Mesendoderm (in vitro differentiated cells): ENCODE results near the gene MYL11.

ENCODE experiments used
- DNase-seq: peaks from one replicate; pipeline ENCODE4 v3.0.0; 2013
- H2AK5ac ChIP-seq: 2 replicates; pipeline ENCODE4 v1.6.1; 2013; ENCODE audit warnings: low read length, inconsistent platforms
- H2BK120ac ChIP-seq: 2 replicates; pipeline ENCODE4 v1.6.1; 2013; ENCODE audit warnings: low read depth, mild to moderate bottlenecking, low read length, moderate library complexity, mixed read lengths
- H2BK15ac ChIP-seq: replicated peaks from 2 replicates; pipeline ENCODE4 v1.6.1; 2013; ENCODE audit warnings: low read depth, mild to moderate bottlenecking, moderate library complexity
- H2BK5ac ChIP-seq: 2 replicates; pipeline ENCODE4 v1.6.1; 2013; ENCODE audit warnings: low read length, inconsistent platforms
- H3K18ac ChIP-seq: 2 replicates; pipeline ENCODE4 v1.6.1; 2013; ENCODE audit warnings: mild to moderate bottlenecking, low read length, mixed read lengths
- H3K23ac ChIP-seq: one replicate; pipeline ENCODE4 v1.6.1; 2013; ENCODE audit warnings: low read length
- H3K27ac ChIP-seq: 2 replicates; pipeline ENCODE4 v1.5.1; 2013; ENCODE audit warnings: low read depth, mild to moderate bottlenecking, inconsistent platforms, low read length, moderate library complexity
- H3K27me3 ChIP-seq: 2 replicates; pipeline ENCODE4 v1.6.1; 2013; ENCODE audit warnings: low read length, control low read depth, mild to moderate bottlenecking, inconsistent platforms; ENCODE audit not compliant: insufficient read depth, poor library complexity
- H3K36me3 ChIP-seq: 2 replicates; pipeline ENCODE4 v1.6.1; 2013; ENCODE audit warnings: low read length, inconsistent platforms; ENCODE audit not compliant: control insufficient read depth, insufficient read depth
- H3K4ac ChIP-seq: one replicate; pipeline ENCODE4 v1.6.1; 2013; ENCODE audit warnings: low read depth, mild to moderate bottlenecking, low read length, moderate library complexity
- H3K4me1 ChIP-seq: 2 replicates; pipeline ENCODE4 v1.6.1; 2013; ENCODE audit warnings: low read depth, low read length, inconsistent platforms; ENCODE audit not compliant: control insufficient read depth
- H3K4me2 ChIP-seq: 2 replicates; pipeline ENCODE4 v1.6.1; 2013; ENCODE audit warnings: low read length
- H3K4me3 ChIP-seq: 2 replicates; pipeline ENCODE4 v1.5.1; 2013; ENCODE audit warnings: mild to moderate bottlenecking, low read length
- H3K56ac ChIP-seq: one replicate; pipeline ENCODE4 v1.6.1; 2013; ENCODE audit warnings: low read length
- H3K79me1 ChIP-seq: 2 replicates; pipeline ENCODE4 v1.6.1; 2013; ENCODE audit warnings: low read length, inconsistent platforms
- H3K79me2 ChIP-seq: 2 replicates; pipeline ENCODE4 v1.6.1; 2013; ENCODE audit warnings: mild to moderate bottlenecking, low read length; ENCODE audit not compliant: control insufficient read depth, insufficient read depth
- H3K9ac ChIP-seq: 2 replicates; pipeline ENCODE4 v1.6.1; 2013; ENCODE audit warnings: low read length, inconsistent platforms
- H4K5ac ChIP-seq: one replicate; pipeline ENCODE4 v1.6.1; 2013; ENCODE audit warnings: low read length
- H4K8ac ChIP-seq: one replicate; pipeline ENCODE4 v1.6.1; 2013; ENCODE audit warnings: low read depth, mild to moderate bottlenecking, control low read depth, low read length, moderate library complexity
- WGBS: extraction: QIAGEN DNeasy Blood & Tissue Kit; methylation state at CpG from one replicate; pipeline ENCODE4 v1.1.7; 2013; ENCODE audit warnings: low lambda C conversion rate, missing lambda C conversion rate; ENCODE audit not compliant: insufficient coverage; ENCODE audit errors: extremely low coverage; 5-methylcytosine and 5-hydroxymethylcytosine counted together

The MYL11 gene

GRCh38 chr16:30376461-30376902 is 1.9 kb downstream of the MYL11 start:
- no peak overlapping the region for H3K4me3 ChIP-seq
- no peak overlapping the region for H2AK5ac ChIP-seq
- H3K9ac ChIP-seq: no peak overlapping the region
- H3K79me2 ChIP-seq: no peaks in the 10 kb centered on the region
- H3K27ac ChIP-seq: no peak overlapping the region
- H3K23ac ChIP-seq: no peak overlapping the region
- H3K4me1 ChIP-seq: peaks cover 4% of the 10 kb centered on the region
- H4K5ac ChIP-seq: no peak overlapping the region
- H3K18ac ChIP-seq: no peak overlapping the region
- no peak overlapping the region for H3K4ac ChIP-seq
- H3K27me3 ChIP-seq: no peaks in the 10 kb centered on the region
- no peak for DNase-seq
- H2BK15ac ChIP-seq: no peak overlapping the region
- WGBS: no CpG with 5 or more reads among the region's 8 CpGs
- no peak overlapping the region for H3K4me2 ChIP-seq
- H2BK5ac ChIP-seq: no peak overlapping the region
- no peak overlapping the region for H4K8ac ChIP-seq
- no peaks in the 10 kb centered on the region for H3K36me3 ChIP-seq
- no peaks in the 10 kb centered on the region for H3K79me1 ChIP-seq
- no peak overlapping the region for H2BK120ac ChIP-seq
- H3K56ac ChIP-seq: no peak overlapping the region

GRCh38 chr16:30377050-30377811 is 2.6 kb downstream of the MYL11 start:
- WGBS: no CpG with 5 or more reads among the region's 29 CpGs
- H3K4ac ChIP-seq: peak overlapping the region; percentile 46
- H2AK5ac ChIP-seq: no peak overlapping the region
- no peaks in the 10 kb centered on the region for H3K79me1 ChIP-seq
- H3K36me3 ChIP-seq: no peaks in the 10 kb centered on the region
- no peaks in the 10 kb centered on the region for H3K79me2 ChIP-seq
- peak overlapping the region; percentile 99 for H3K27ac ChIP-seq
- H2BK15ac ChIP-seq: no peak overlapping the region
- H4K5ac ChIP-seq: peak overlapping the region; percentile 63
- H3K4me1 ChIP-seq: peaks cover 3% of the 10 kb centered on the region
- peak; percentile 75 for DNase-seq
- no peak overlapping the region for H3K4me3 ChIP-seq
- peak overlapping the region; percentile 85 for H3K9ac ChIP-seq
- H2BK120ac ChIP-seq: no peak overlapping the region
- H4K8ac ChIP-seq: peak overlapping the region; percentile 84
- peak overlapping the region; percentile 15 for H3K4me2 ChIP-seq
- H3K23ac ChIP-seq: no peak overlapping the region
- peak overlapping the region; percentile 3 for H2BK5ac ChIP-seq
- H3K18ac ChIP-seq: peak overlapping the region; percentile 62
- no peaks in the 10 kb centered on the region for H3K27me3 ChIP-seq
- H3K56ac ChIP-seq: peak overlapping the region; percentile 95

- no peak overlapping the region for H2BK15ac ChIP-seq
- H4K5ac ChIP-seq: no peak overlapping the region
- H3K79me1 ChIP-seq: no peaks in the 10 kb centered on the region
- no peak overlapping the region for H4K8ac ChIP-seq
- no CpG with 5 or more reads among the region's 39 CpGs for whole genome bisulfite sequencing
- H2BK5ac ChIP-seq: peak overlapping the region; percentile 80
- peak overlapping the region; percentile 61 for H3K4me2 ChIP-seq
- peak overlapping the region; percentile 93 for H3K4ac ChIP-seq
- no peaks in the 10 kb centered on the region for H3K36me3 ChIP-seq
- peak overlapping the region; percentile 95 for H3K56ac ChIP-seq
- H3K23ac ChIP-seq: no peak overlapping the region
- H3K18ac ChIP-seq: peak overlapping the region; percentile 95
- H3K79me2 ChIP-seq: no peaks in the 10 kb centered on the region
- peak overlapping the region; percentile 85 for H3K9ac ChIP-seq
- no peak overlapping the region for H2BK120ac ChIP-seq
- H3K27ac ChIP-seq: peak overlapping the region; percentile 99
- H3K4me1 ChIP-seq: peaks cover 3% of the 10 kb centered on the region
- peak; percentile 95 for DNase-seq
- peak overlapping the region; percentile 43 for H3K4me3 ChIP-seq
- H3K27me3 ChIP-seq: no peaks in the 10 kb centered on the region
- no peak overlapping the region for H2AK5ac ChIP-seq
Observed at GRCh38 chr16:30377812-30378235, 3.2 kb downstream of the MYL11 start.

- Histone ChIP-seq H4K8ac (no peak overlapping the region), H3K79me2 (no peaks in the 10 kb centered on the region), H2BK15ac (no peak overlapping the region), H3K9ac (peak overlapping the region; percentile 89), H2AK5ac (no peak overlapping the region), H3K4ac (peak overlapping the region; percentile 40), H3K23ac (peak overlapping the region; percentile 94), H2BK120ac (no peak overlapping the region), H3K27me3 (no peaks in the 10 kb centered on the region), H3K36me3 (no peaks in the 10 kb centered on the region), H4K5ac (no peak overlapping the region), H3K18ac (peak overlapping the region; percentile 1), H2BK5ac (peak overlapping the region; percentile 4), H3K27ac (peak overlapping the region; percentile 76), H3K79me1 (no peaks in the 10 kb centered on the region), H3K56ac (peak overlapping the region; percentile 94), H3K4me3 (peak overlapping the region; percentile 65), H3K4me1 (peaks cover 3% of the 10 kb centered on the region), H3K4me2 (peak overlapping the region; percentile 91)
- DNase-seq: peak; percentile 99
- no CpG with 5 or more reads among the region's 67 CpGs for WGBS
Observed at GRCh38 chr16:30378236-30379157, 3.9 kb downstream of the MYL11 start.

GRCh38 chr16:30379158-30379783 is 4.7 kb downstream of the MYL11 start:
- H2BK15ac ChIP-seq: no peak overlapping the region
- WGBS: no CpG with 5 or more reads among the region's 27 CpGs
- peak overlapping the region; percentile 89 for H3K9ac ChIP-seq
- no peak overlapping the region for H4K5ac ChIP-seq
- no peaks in the 10 kb centered on the region for H3K36me3 ChIP-seq
- no peak overlapping the region for H4K8ac ChIP-seq
- no peaks in the 10 kb centered on the region for H3K79me1 ChIP-seq
- no peaks in the 10 kb centered on the region for H3K79me2 ChIP-seq
- no peak overlapping the region for H2BK120ac ChIP-seq
- no peak overlapping the region for H2BK5ac ChIP-seq
- no peak overlapping the region for H3K18ac ChIP-seq
- no peaks in the 10 kb centered on the region for H3K27me3 ChIP-seq
- no peak overlapping the region for H2AK5ac ChIP-seq
- peaks cover 3% of the 10 kb centered on the region for H3K4me1 ChIP-seq
- H3K27ac ChIP-seq: peak overlapping the region; percentile 60
- DNase-seq: no peak
- peak overlapping the region; percentile 94 for H3K56ac ChIP-seq
- H3K4ac ChIP-seq: peak overlapping the region; percentile 40
- peak overlapping the region; percentile 91 for H3K4me2 ChIP-seq
- peak overlapping the region; percentile 65 for H3K4me3 ChIP-seq
- peak overlapping the region; percentile 94 for H3K23ac ChIP-seq
